Subcutaneous abdominal adipose tissue (tissue), 5 donors: ENCODE measurements around the gene CXorf51B.
"Not testable (repeated sequence)": the region's sequence is repeated elsewhere in the genome, so short reads cannot be mapped to it uniquely, and the experiment has no call there.

Source experiments
- H3K27ac ChIP-seq: one replicate; pipeline ENCODE4 v1.7.0; 2013; ENCODE audit warnings: low read depth, mild to moderate bottlenecking, inconsistent platforms, low read length, moderate library complexity
- H3K27me3 ChIP-seq, 5 donors: one replicate each; pipeline ENCODE4 v1.7.0; 2013; ENCODE audit warnings: low read length in 5 of 5, inconsistent platforms in 1 of 5; ENCODE audit not compliant: control insufficient read depth in 5 of 5, insufficient read depth in 4 of 5
- H3K36me3 ChIP-seq, 5 donors: one replicate each; pipeline ENCODE4 v1.7.0; 2013; ENCODE audit warnings: low read length in 5 of 5; ENCODE audit not compliant: control insufficient read depth in 5 of 5, insufficient read depth in 5 of 5
- H3K4me1 ChIP-seq, 5 donors: one replicate each; pipeline ENCODE4 v1.7.0; 2013; ENCODE audit warnings: low read length in 5 of 5, mild to moderate bottlenecking in 3 of 5, moderate library complexity in 1 of 5; ENCODE audit not compliant: control insufficient read depth in 5 of 5, insufficient read depth in 5 of 5
- H3K4me3 ChIP-seq, 5 donors: one replicate each; pipeline ENCODE4 v1.7.0; 2013; ENCODE audit warnings: low read length in 5 of 5, low read depth in 1 of 5
- H3K9ac ChIP-seq, 5 donors: one replicate each; pipeline ENCODE4 v1.7.0; 2013; ENCODE audit warnings: low read length in 5 of 5, mild to moderate bottlenecking in 4 of 5, moderate library complexity in 3 of 5
- H3K9me3 ChIP-seq, 5 donors: one replicate each; pipeline ENCODE4 v1.7.0; 2013; ENCODE audit warnings: low read length in 5 of 5; ENCODE audit not compliant: control insufficient read depth in 5 of 5
- donor health status: healthy.
- donor health status: healthy.
- donor health status: healthy.
- donor health status: healthy.
- donor health status: healthy.

Gene CXorf51B

DNA sequence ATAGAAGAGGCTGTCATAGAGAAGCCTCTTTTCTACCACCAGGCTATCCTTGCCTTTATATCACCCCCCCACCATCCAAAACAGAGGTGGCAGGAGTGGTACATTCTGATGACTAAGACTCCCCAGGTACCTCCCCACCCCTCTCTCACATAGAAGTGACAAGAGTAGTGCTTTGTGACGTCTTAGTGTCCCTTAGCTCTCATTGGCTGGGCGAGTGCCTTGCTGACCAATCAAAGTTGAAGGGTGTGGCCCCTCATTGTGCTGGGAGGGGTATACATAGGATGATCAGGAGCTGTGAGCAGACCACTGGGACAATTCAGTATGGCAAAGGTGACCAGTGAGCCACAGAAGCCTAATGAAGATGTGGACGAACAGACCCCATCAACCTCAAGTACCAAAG, at the start of gene CXorf51B:
Gene CXorf51B (plus strand): TSS at position 301 of the 400 bp plus-strand sequence. CDS start 21 bp downstream, at position 322.
- H3K9ac ChIP-seq, H3K36me3 ChIP-seq, H3K4me3 ChIP-seq: not testable (repeated sequence)

GRCh38 chrX:146814644-146815043, 5.1 kb downstream of the CXorf51B start, which contains the start of gene CXorf51A:
TSS of gene CXorf51A (minus strand) at chrX:146814744. CDS start at chrX:146814723, 21 bp downstream.
- H3K9ac ChIP-seq, H3K27me3 ChIP-seq, H3K36me3 ChIP-seq, H3K27ac ChIP-seq, H3K4me1 ChIP-seq, H3K4me3 ChIP-seq, H3K9me3 ChIP-seq: not testable (repeated sequence)

More for the DNA sequence above, at the start of gene CXorf51B:
- H3K4me1 ChIP-seq, H3K27me3 ChIP-seq, H3K27ac ChIP-seq, H3K9me3 ChIP-seq: not testable (repeated sequence)

DNA sequence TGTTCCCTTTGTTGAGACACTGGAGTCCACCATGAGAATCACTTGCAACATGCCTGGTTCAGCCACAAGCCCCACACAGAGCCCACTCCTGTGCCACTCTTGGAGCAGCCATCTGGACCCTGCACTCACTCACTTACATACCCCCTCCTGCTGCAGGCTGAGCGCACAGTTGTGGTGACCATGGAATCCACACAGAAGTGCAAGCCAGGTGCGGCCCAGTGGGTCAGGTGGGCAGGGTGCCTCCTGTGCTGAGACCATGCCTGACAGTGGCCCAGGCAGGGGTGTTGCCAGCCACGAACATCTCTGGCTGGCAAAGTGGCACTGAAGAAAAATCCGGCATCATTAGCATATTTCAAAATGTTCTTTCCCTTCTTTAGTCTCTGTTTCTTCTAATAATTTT, 22.4 kb downstream of the CXorf51B start:
- H3K27ac ChIP-seq: no peak overlapping the region
- no peaks in the 10 kb centered on the region for H3K4me1 ChIP-seq
- H3K4me3 ChIP-seq: no peak overlapping the region
- H3K9ac ChIP-seq: no peak overlapping the region
- H3K9me3 ChIP-seq: peaks cover 0 to 7% (median 0%) of the 10 kb centered on the region in 5 donors
- H3K27me3 ChIP-seq: peaks cover 0 to 2% (median 0%) of the 10 kb centered on the region in 5 donors
- no peaks in the 10 kb centered on the region for H3K36me3 ChIP-seq

DNA sequence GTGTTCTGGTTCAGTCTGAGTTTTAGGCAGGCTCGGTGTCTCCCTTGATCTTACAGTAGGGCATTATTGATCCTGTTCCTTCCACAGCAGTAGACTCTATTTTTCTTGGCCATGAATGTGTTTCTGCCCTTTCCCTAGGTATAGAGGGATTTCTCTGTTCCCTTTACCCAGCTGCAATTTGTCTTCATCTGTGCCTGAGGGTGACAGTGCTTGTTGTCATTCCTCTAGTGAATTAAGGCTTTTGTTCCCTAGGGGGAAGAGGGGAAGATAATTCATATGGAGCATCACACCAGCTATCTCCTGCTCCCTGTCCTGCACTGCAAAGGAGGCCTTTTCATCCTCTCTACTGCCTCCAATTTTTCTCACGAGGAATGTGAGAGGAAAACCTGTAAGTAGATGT, 44.7 kb downstream of the CXorf51B start:
- no peaks in the 10 kb centered on the region for H3K36me3 ChIP-seq
- H3K9me3 ChIP-seq: no peaks in the 10 kb centered on the region
- no peak overlapping the region for H3K9ac ChIP-seq
- H3K27ac ChIP-seq: no peak overlapping the region
- no peaks in the 10 kb centered on the region for H3K27me3 ChIP-seq
- H3K4me1 ChIP-seq: no peaks in the 10 kb centered on the region
- H3K4me3 ChIP-seq: no peak overlapping the region
